RWPE2 (cell line): Measurements from ENCODE around the gene ARHGAP42.

ENCODE experiments used
- ATAC-seq: fragments of 200-7000 bp; cut with Tn5 transposase; 3 replicates; pipeline ENCODE4 v1.9.1; 2021; ENCODE audit warnings: low read depth
- DNase-seq: peaks from one replicate; pipeline ENCODE4 v3.0.0-alpha.2; 2020; ENCODE audit warnings: low spot score
- H3K27ac ChIP-seq: fragments of 450-650 bp; 2 replicates; pipeline ENCODE4 v1.5.1; 2017; ENCODE audit warnings: mild to moderate bottlenecking; ENCODE audit not compliant: poor library complexity, severe bottlenecking
- H3K27me3 ChIP-seq: fragments of 250-450 bp; sonication (Bioruptor Pico); 2 replicates; pipeline ENCODE4 v1.5.1; 2021; ENCODE audit warnings: mild to moderate bottlenecking, moderate library complexity; ENCODE audit not compliant: insufficient read depth, poor library complexity, severe bottlenecking
- H3K36me3 ChIP-seq: fragments of 250-450 bp; sonication (Bioruptor Pico); 2 replicates; pipeline ENCODE4 v1.5.1; 2020; ENCODE audit warnings: low read depth, mild to moderate bottlenecking, moderate library complexity
- H3K4me1 ChIP-seq: fragments of 250-450 bp; sonication (Bioruptor Pico); 2 replicates; pipeline ENCODE4 v1.5.1; 2021; ENCODE audit warnings: mild to moderate bottlenecking, moderate library complexity; ENCODE audit not compliant: insufficient read depth, poor library complexity, severe bottlenecking
- H3K4me3 ChIP-seq: fragments of 250-450 bp; sonication (Bioruptor Pico); 2 replicates; pipeline ENCODE4 v1.5.1; 2021; ENCODE audit warnings: mild to moderate bottlenecking, moderate library complexity; ENCODE audit not compliant: severe bottlenecking
- H3K9me3 ChIP-seq: fragments of 250-450 bp; sonication (Bioruptor Pico); 2 replicates; pipeline ENCODE4 v1.5.1; 2021; ENCODE audit warnings: mild to moderate bottlenecking, moderate library complexity; ENCODE audit not compliant: severe bottlenecking
- CTCF ChIP-seq: fragments of 450-650 bp; IDR thresholded peaks from one replicate; pipeline ENCODE4 v1.5.1; 2017; ENCODE audit warnings: mild to moderate bottlenecking, moderate library complexity; ENCODE audit not compliant: poor library complexity, severe bottlenecking

The ARHGAP42 gene

GRCh38 chr11:100761841-100762240 is 74.8 kb downstream of the ARHGAP42 start:
- H3K4me1 ChIP-seq: no peaks in the 10 kb centered on the region
- ATAC-seq (no peak), DNase-seq (no peak)
- H3K9me3 ChIP-seq: no peaks in the 10 kb centered on the region
- H3K27ac ChIP-seq: no peak overlapping the region
- H3K4me3 ChIP-seq: no peak overlapping the region
- no peaks in the 10 kb centered on the region for H3K36me3 ChIP-seq
- TF ChIP-seq CTCF: no peak
- H3K27me3 ChIP-seq: no peaks in the 10 kb centered on the region

- no peaks in the 10 kb centered on the region for H3K9me3 ChIP-seq
- H3K36me3 ChIP-seq: no peaks in the 10 kb centered on the region
- no peak overlapping the region for H3K4me3 ChIP-seq
- no peak overlapping the region for H3K27ac ChIP-seq
- ATAC-seq: no peak
- H3K4me1 ChIP-seq: no peaks in the 10 kb centered on the region
- no peak for DNase-seq
- no peak for TF ChIP-seq CTCF
- no peaks in the 10 kb centered on the region for H3K27me3 ChIP-seq
Measured at GRCh38 chr11:100766764-100767163, 79.7 kb downstream of the ARHGAP42 start.

GRCh38 chr11:100769165-100769564 is 82.1 kb downstream of the ARHGAP42 start:
- ATAC-seq (no peak), DNase-seq (no peak)
- TF ChIP-seq CTCF: no peak
- Histone ChIP-seq H3K9me3 (no peaks in the 10 kb centered on the region), H3K4me1 (no peaks in the 10 kb centered on the region), H3K36me3 (no peaks in the 10 kb centered on the region), H3K27me3 (no peaks in the 10 kb centered on the region), H3K27ac (no peak overlapping the region), H3K4me3 (no peak overlapping the region)

GRCh38 chr11:100769617-100770016 is 82.5 kb downstream of the ARHGAP42 start:
- no peaks in the 10 kb centered on the region for H3K4me1 ChIP-seq
- no peaks in the 10 kb centered on the region for H3K36me3 ChIP-seq
- no peak overlapping the region for H3K27ac ChIP-seq
- TF ChIP-seq CTCF: no peak
- no peaks in the 10 kb centered on the region for H3K27me3 ChIP-seq
- ATAC-seq (no peak), DNase-seq (no peak)
- no peak overlapping the region for H3K4me3 ChIP-seq
- no peaks in the 10 kb centered on the region for H3K9me3 ChIP-seq

GRCh38 chr11:100774132-100774531 is 87.0 kb downstream of the ARHGAP42 start:
- DNase-seq (no peak), ATAC-seq (no peak)
- no peaks in the 10 kb centered on the region for H3K9me3 ChIP-seq
- no peak overlapping the region for H3K27ac ChIP-seq
- H3K36me3 ChIP-seq: no peaks in the 10 kb centered on the region
- H3K4me1 ChIP-seq: peaks cover 13% of the 10 kb centered on the region
- H3K4me3 ChIP-seq: no peak overlapping the region
- no peak for TF ChIP-seq CTCF
- H3K27me3 ChIP-seq: no peaks in the 10 kb centered on the region
